HFFc6 (cell line): ENCODE measurements around the gene ALCAM. TPM values are rescaled to one million over a fixed set of nuclear protein-coding genes. Genes with fewer than 3 reads are reported as not detected.
A peak's percentile ranks its signal among the peaks of the same experiment; 100 is the strongest.

ENCODE experiments used
- DNase-seq: peaks from one replicate; pipeline ENCODE4 v3.0.0-alpha.2; 2018
- H3K27ac Mint-ChIP-seq: 2 replicates; pipeline ENCODE4 v1.8.0; 2020; ENCODE audit warnings: mild to moderate bottlenecking, mixed read lengths
- H3K27me3 Mint-ChIP-seq: 2 replicates; pipeline ENCODE4 v1.8.0; 2021; ENCODE audit warnings: mild to moderate bottlenecking, moderate library complexity, mixed read lengths; ENCODE audit not compliant: insufficient read depth
- H3K36me3 Mint-ChIP-seq: 2 replicates; pipeline ENCODE4 v1.8.0; 2021; ENCODE audit warnings: low read depth, mixed read lengths
- H3K4me1 Mint-ChIP-seq: 2 replicates; pipeline ENCODE4 v1.8.0; 2020; ENCODE audit warnings: low read depth, mixed read lengths
- H3K4me3 Mint-ChIP-seq: 2 replicates; pipeline ENCODE4 v1.8.0; 2020; ENCODE audit warnings: mild to moderate bottlenecking, moderate library complexity, mixed read lengths
- H3K9me3 Mint-ChIP-seq: 2 replicates; pipeline ENCODE4 v1.8.0; 2020; ENCODE audit warnings: mild to moderate bottlenecking, mixed read lengths
- total RNA-seq, 6 experiments: library from RNA; stranded (reverse); fragmentation: NEBNext Ultra II Directional; extraction: Animal tissue kit (Norgen Biotek cat#: 25700); gene quantifications; 2 replicates in 1 of 6; 3 replicates in 5 of 6; pipeline ENCODE4 v1.2.3, GENCODE V29; 2021
- TF ChIP-seq, protein P1 (sequence below): fragments of 200-600 bp; sonication (generic); IDR thresholded peaks from 2 replicates; pipeline ENCODE4 v1.5.0; 2021; ENCODE audit warnings: antibody characterized with exemption, mild to moderate bottlenecking

ALCAM gene
- total RNA-seq, 6 experiments from 2014 or later = 307 to 420 (median 361) TPM

GRCh38 chr3:105539897-105540296, 173.2 kb downstream of the ALCAM start:
- DNase-seq = no peak
- no peaks in the 10 kb centered on the region for H3K9me3 Mint-ChIP-seq

GRCh38 chr3:105542282-105543019, 175.7 kb downstream of the ALCAM start:
- H3K27me3 Mint-ChIP-seq = peaks cover 3% of the 10 kb centered on the region; the same call in 1 of the 2 replicates
- peak overlapping the region; percentile 5; the same call in 1 of the 2 replicates for H3K27ac Mint-ChIP-seq
- no peak for DNase-seq
- H3K36me3 Mint-ChIP-seq = peaks cover 76% of the 10 kb centered on the region
- no peak overlapping the region for H3K4me3 Mint-ChIP-seq
- H3K4me1 Mint-ChIP-seq = peaks cover 33% of the 10 kb centered on the region
- no peaks in the 10 kb centered on the region for H3K9me3 Mint-ChIP-seq
- TF ChIP-seq, protein P1, sequence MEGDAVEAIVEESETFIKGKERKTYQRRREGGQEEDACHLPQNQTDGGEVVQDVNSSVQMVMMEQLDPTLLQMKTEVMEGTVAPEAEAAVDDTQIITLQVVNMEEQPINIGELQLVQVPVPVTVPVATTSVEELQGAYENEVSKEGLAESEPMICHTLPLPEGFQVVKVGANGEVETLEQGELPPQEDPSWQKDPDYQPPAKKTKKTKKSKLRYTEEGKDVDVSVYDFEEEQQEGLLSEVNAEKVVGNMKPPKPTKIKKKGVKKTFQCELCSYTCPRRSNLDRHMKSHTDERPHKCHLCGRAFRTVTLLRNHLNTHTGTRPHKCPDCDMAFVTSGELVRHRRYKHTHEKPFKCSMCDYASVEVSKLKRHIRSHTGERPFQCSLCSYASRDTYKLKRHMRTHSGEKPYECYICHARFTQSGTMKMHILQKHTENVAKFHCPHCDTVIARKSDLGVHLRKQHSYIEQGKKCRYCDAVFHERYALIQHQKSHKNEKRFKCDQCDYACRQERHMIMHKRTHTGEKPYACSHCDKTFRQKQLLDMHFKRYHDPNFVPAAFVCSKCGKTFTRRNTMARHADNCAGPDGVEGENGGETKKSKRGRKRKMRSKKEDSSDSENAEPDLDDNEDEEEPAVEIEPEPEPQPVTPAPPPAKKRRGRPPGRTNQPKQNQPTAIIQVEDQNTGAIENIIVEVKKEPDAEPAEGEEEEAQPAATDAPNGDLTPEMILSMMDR = no peak

More at GRCh38 chr3:105539897-105540296, 173.2 kb downstream of the ALCAM start:
- Mint-ChIP-seq H3K27me3 (peaks cover 5% of the 10 kb centered on the region; the same call in 1 of the 2 replicates), H3K4me1 (peaks cover 42% of the 10 kb centered on the region), H3K27ac (no peak overlapping the region), H3K36me3 (peaks cover 80% of the 10 kb centered on the region), H3K4me3 (no peak overlapping the region)
- TF ChIP-seq, protein P1 = no peak

GRCh38 chr3:105545051-105545450, 178.3 kb downstream of the ALCAM start:
- no peaks in the 10 kb centered on the region; the same call in 1 of the 2 replicates for H3K27me3 Mint-ChIP-seq
- no peak overlapping the region for H3K4me3 Mint-ChIP-seq
- no peak for DNase-seq
- H3K36me3 Mint-ChIP-seq = peaks cover 80% of the 10 kb centered on the region
- no peak overlapping the region for H3K27ac Mint-ChIP-seq
- no peaks in the 10 kb centered on the region for H3K9me3 Mint-ChIP-seq
- H3K4me1 Mint-ChIP-seq = peaks cover 9% of the 10 kb centered on the region; the same call in 1 of the 2 replicates
- TF ChIP-seq, protein P1 = no peak

GRCh38 chr3:105553851-105554250, 187.1 kb downstream of the ALCAM start:
- Mint-ChIP-seq H3K36me3 (peaks cover 73% of the 10 kb centered on the region), H3K4me3 (peak overlapping the region; percentile 27; the same call in 1 of the 2 replicates)

GRCh38 chr3:105555206-105555605, 188.5 kb downstream of the ALCAM start:
- DNase-seq = peak; percentile 26
- H3K27ac Mint-ChIP-seq = peak overlapping the region; percentile 36
- H3K27me3 Mint-ChIP-seq = peaks cover 2% of the 10 kb centered on the region; the same call in 1 of the 2 replicates
- H3K4me3 Mint-ChIP-seq = no peak overlapping the region
- peaks cover 40% of the 10 kb centered on the region for H3K4me1 Mint-ChIP-seq
- no peaks in the 10 kb centered on the region for H3K9me3 Mint-ChIP-seq
- TF ChIP-seq, protein P1 = no peak
- peaks cover 74% of the 10 kb centered on the region for H3K36me3 Mint-ChIP-seq

More at GRCh38 chr3:105553851-105554250, 187.1 kb downstream of the ALCAM start:
- peak overlapping the region; percentile 56 for H3K27ac Mint-ChIP-seq
- DNase-seq = peak; percentile 46
- H3K9me3 Mint-ChIP-seq = no peaks in the 10 kb centered on the region
- TF ChIP-seq, protein P1 = peak; percentile 19; the same call in 1 of the 2 replicates
- H3K4me1 Mint-ChIP-seq = peaks cover 30% of the 10 kb centered on the region
- H3K27me3 Mint-ChIP-seq = peaks cover 2% of the 10 kb centered on the region; the same call in 1 of the 2 replicates
